Hepatocyte (in vitro differentiated cells): ENCODE measurements around the gene PCBD1.

Experiments
- EZH2 ChIP-seq: fragments of 200-600 bp; sonication (generic); IDR thresholded peaks from 2 replicates; pipeline ENCODE4 v1.6.1; 2016; ENCODE audit warnings: antibody characterized with exemption, mild to moderate bottlenecking, borderline replicate concordance
- EZH2phosphoT487 ChIP-seq: fragments of 200-600 bp; sonication (generic); IDR thresholded peaks from one replicate; pipeline ENCODE4 v1.6.1; 2018; ENCODE audit warnings: antibody characterized with exemption, mild to moderate bottlenecking, low read depth, moderate library complexity; ENCODE audit not compliant: unreplicated experiment, severe bottlenecking
- TF ChIP-seq, protein P1 (sequence below): fragments of 200-600 bp; sonication (generic); IDR thresholded peaks from 2 replicates; pipeline ENCODE4 v1.5.1; 2016; ENCODE audit warnings: antibody characterized with exemption, mild to moderate bottlenecking; ENCODE audit not compliant: poor library complexity

DNA sequence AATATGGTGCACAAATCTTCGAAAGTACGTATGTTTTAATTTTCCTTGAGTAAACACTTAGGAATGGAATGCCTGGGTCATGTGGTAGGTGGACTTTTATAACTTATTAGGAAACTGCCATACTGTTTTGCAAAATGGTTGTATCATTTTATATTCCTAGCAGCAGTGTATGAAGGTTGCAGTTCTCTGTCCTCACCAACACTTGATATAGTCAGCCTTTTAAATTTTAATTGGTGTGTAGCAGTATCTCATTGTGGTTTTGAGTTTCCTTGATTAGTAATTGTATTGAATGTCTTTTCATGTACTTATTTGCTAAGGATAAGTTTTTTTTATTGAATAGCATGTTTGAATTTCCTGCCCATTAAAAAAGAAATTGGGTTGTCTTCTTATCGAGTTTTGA is 926 bp upstream of the PCBD1 start:
- TF ChIP-seq, protein P1, sequence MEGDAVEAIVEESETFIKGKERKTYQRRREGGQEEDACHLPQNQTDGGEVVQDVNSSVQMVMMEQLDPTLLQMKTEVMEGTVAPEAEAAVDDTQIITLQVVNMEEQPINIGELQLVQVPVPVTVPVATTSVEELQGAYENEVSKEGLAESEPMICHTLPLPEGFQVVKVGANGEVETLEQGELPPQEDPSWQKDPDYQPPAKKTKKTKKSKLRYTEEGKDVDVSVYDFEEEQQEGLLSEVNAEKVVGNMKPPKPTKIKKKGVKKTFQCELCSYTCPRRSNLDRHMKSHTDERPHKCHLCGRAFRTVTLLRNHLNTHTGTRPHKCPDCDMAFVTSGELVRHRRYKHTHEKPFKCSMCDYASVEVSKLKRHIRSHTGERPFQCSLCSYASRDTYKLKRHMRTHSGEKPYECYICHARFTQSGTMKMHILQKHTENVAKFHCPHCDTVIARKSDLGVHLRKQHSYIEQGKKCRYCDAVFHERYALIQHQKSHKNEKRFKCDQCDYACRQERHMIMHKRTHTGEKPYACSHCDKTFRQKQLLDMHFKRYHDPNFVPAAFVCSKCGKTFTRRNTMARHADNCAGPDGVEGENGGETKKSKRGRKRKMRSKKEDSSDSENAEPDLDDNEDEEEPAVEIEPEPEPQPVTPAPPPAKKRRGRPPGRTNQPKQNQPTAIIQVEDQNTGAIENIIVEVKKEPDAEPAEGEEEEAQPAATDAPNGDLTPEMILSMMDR = no peak
- TF ChIP-seq EZH2 = no peak
- TF ChIP-seq EZH2phosphoT487 = no peak
